Measurements from ENCODE around the gene RNF180.

RNF180 gene

GRCh38 chr5:64165500-64166200 is at the start of gene RNF180:
RNF180 (plus strand) TSS chr5:64165843; CDS start chr5:64200808, 34,965 bp downstream.
- DNase-seq (ENCODE audit: low spot score), result no peak

GRCh38 chr5:64125521-64125920 is 40.1 kb upstream of the RNF180 start:
- no peak for DNase-seq (ENCODE audit: low spot score)

- DNase-seq (ENCODE audit: low spot score), result no peak
Observed at GRCh38 chr5:64126202-64126741, 39.4 kb upstream of the RNF180 start.

- no peak for DNase-seq (ENCODE audit: low spot score)
Observed at GRCh38 chr5:64140018-64140417, 25.6 kb upstream of the RNF180 start.

GRCh38 chr5:64144425-64145215 is 21.0 kb upstream of the RNF180 start:
- DNase-seq (ENCODE audit: low spot score), result no peak

GRCh38 chr5:64145216-64145895 is 20.3 kb upstream of the RNF180 start:
- DNase-seq (ENCODE audit: low spot score), result no peak

- no peak for DNase-seq (ENCODE audit: low spot score)
Observed at GRCh38 chr5:64147379-64147778, 18.3 kb upstream of the RNF180 start.

GRCh38 chr5:64147849-64148441 is 17.7 kb upstream of the RNF180 start:
- DNase-seq (ENCODE audit: low spot score), result peak; percentile 35

- no peak for DNase-seq (ENCODE audit: low spot score)
Observed at GRCh38 chr5:64149268-64149667, 16.4 kb upstream of the RNF180 start.

GRCh38 chr5:64149857-64150521 is 15.7 kb upstream of the RNF180 start:
- DNase-seq (ENCODE audit: low spot score), result no peak

- DNase-seq (ENCODE audit: low spot score), result no peak
Observed at GRCh38 chr5:64156261-64156660, 9.4 kb upstream of the RNF180 start.

- DNase-seq (ENCODE audit: low spot score), result no peak
Observed at GRCh38 chr5:64158827-64159226, 6.8 kb upstream of the RNF180 start.

GRCh38 chr5:64160201-64160600 is 5.4 kb upstream of the RNF180 start:
- no peak for DNase-seq (ENCODE audit: low spot score)

GRCh38 chr5:64161420-64161819 is 4.2 kb upstream of the RNF180 start:
- no peak for DNase-seq (ENCODE audit: low spot score)

GRCh38 chr5:64163135-64163534 is 2.5 kb upstream of the RNF180 start:
- no peak for DNase-seq (ENCODE audit: low spot score)

- DNase-seq (ENCODE audit: low spot score), result no peak
Observed at GRCh38 chr5:64163746-64164145, 1.9 kb upstream of the RNF180 start.

- DNase-seq (ENCODE audit: low spot score), result no peak
Observed at GRCh38 chr5:64164166-64164565, 1.5 kb upstream of the RNF180 start.

GRCh38 chr5:64165160-64165499 is 513 bp upstream of the RNF180 start:
- DNase-seq (ENCODE audit: low spot score), result no peak

- no peak for DNase-seq (ENCODE audit: low spot score)
Observed at GRCh38 chr5:64166201-64166959, 737 bp downstream of the RNF180 start.

GRCh38 chr5:64176301-64176700 is 10.7 kb downstream of the RNF180 start:
- DNase-seq (ENCODE audit: low spot score), result no peak
